22Rv1 (cell line): Measurements from ENCODE around the gene LDLRAD4.

Experiments used
- H3K27ac ChIP-seq: fragments of 450-650 bp; 2 replicates; pipeline ENCODE4 v1.5.1; 2017
- ZFX ChIP-seq: fragments of 450-650 bp; IDR thresholded peaks from 2 replicates; pipeline ENCODE4 v1.6.1; 2017; ENCODE audit warnings: antibody characterized with exemption, borderline replicate concordance
- TF ChIP-seq, protein P1 (sequence below): fragments of 450-650 bp; IDR thresholded peaks from 2 replicates; pipeline ENCODE4 v1.5.1; 2017; ENCODE audit warnings: mild to moderate bottlenecking

The LDLRAD4 gene

DNA sequence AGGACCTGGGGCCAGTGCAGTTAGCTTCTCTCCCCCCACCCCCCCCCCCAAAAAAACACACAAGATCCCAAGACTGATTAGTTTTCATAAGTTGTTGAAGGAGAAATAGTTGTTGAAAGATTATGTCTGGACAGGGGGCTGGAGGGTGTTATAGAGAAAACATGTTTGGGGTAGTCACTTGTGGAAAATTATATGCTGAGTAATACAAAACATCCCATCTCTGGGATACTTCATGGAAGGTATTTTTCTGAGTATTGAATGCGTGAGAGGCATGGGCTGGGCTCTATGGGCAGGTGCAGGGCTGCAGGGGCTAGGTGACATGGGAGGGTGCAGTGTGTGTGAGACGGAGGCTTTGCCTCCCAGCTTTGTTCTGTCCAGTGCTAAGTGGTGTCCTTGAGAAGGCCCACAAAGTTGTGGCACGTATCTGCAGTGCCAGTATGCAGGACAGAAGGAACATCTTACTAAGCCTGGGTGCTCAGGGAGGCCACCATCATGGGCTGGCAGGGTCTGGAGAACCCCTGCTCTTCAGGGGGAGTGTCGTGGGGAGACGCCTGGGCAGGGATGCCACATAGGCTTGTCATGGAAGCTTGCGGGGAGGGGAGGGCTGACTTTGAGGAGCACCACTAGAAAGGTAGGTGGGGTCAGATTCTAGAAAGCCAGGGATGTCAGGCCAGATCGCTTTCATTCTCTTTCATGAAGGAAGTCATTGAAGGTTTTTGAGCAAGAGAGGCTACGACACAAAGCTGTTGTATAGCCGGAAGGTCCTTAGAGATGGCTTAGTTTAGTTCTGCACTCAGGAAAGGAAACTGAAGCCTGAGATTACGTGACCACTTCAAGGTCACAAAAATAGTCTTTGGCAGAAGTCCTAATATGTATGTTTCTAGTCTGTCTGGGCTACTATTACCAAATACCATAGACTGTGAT lies 232.0 kb downstream of the LDLRAD4 start:
- TF ChIP-seq, protein P1, sequence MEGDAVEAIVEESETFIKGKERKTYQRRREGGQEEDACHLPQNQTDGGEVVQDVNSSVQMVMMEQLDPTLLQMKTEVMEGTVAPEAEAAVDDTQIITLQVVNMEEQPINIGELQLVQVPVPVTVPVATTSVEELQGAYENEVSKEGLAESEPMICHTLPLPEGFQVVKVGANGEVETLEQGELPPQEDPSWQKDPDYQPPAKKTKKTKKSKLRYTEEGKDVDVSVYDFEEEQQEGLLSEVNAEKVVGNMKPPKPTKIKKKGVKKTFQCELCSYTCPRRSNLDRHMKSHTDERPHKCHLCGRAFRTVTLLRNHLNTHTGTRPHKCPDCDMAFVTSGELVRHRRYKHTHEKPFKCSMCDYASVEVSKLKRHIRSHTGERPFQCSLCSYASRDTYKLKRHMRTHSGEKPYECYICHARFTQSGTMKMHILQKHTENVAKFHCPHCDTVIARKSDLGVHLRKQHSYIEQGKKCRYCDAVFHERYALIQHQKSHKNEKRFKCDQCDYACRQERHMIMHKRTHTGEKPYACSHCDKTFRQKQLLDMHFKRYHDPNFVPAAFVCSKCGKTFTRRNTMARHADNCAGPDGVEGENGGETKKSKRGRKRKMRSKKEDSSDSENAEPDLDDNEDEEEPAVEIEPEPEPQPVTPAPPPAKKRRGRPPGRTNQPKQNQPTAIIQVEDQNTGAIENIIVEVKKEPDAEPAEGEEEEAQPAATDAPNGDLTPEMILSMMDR = no peak
- TF ChIP-seq ZFX = no peak
- H3K27ac ChIP-seq = no peak overlapping the region

DNA sequence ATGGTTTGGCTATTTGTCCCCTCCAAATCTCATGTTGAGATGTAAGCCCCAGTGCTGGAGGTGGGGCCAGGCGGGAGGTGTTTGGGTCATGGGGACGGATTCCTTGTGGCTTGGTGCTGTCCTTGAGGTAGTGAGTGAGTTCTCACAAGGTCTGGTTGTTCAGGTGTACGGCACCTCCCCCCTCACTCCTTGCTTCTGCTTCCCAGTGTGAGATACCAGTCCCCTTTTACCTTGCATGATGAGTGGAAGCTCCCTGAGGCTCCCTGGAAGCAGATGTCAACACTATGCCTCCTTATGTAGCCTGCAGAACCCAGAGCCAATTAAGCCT lies 232.6 kb downstream of the LDLRAD4 start:
- TF ChIP-seq, protein P1 = no peak
- TF ChIP-seq ZFX = no peak
- H3K27ac ChIP-seq = no peak overlapping the region

DNA sequence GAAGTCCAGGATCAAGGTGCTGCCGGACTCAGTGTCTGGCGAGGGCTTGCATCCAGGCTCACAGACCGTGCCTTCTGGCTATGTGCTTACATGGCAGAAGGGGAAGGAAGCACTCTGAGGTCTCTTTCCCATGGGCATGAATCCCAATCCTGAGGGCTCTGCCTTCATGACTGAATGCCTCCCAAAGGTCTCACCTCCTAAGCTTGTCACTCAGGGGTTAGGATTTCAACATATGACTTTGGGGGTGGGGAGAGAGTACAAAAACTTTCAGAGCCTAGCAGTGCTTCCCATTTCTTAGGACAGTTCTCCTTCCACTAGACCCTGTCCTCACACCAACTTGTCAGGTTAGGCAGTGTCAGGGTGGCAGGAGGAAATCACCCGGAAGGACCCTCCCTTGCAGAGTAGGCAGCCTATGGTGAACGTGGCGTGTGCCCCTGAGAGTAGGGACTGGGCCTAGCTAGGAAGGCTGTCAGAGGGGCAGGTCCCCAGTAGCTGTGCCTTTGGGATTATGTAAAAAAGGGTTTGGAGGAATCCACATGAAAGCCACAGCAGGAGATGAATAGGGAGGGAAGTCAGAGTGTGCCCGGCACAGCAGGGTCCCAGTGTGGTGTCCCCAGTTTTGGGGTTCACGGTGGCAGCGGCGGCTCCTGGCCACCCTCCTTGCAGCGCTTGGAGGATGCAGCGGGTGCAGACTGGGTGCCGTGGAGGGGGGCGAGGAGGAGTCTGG lies 233.3 kb downstream of the LDLRAD4 start:
- H3K27ac ChIP-seq = no peak overlapping the region
- TF ChIP-seq, protein P1 = no peak
- TF ChIP-seq ZFX = no peak

DNA sequence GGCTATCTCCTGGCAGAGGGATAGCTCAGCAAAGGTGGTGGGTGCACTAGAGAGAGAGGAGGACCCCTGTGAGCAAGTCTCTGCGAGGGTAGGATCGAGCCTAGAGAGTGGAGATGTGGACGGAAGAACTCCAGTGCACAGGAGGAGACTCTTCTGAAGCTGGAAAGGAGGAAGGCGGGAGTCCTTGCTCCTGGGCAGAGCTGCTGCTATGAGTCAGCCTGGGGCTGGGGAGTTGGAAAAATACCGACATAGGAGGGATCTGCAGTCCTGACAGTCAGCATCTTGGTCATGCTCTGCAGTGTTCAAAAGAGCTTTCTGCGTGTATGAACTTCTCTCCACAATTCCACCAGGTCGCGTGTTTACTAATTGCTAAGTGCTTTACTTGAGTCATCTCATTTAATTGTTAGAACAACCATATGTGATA lies 233.8 kb downstream of the LDLRAD4 start:
- H3K27ac ChIP-seq = no peak overlapping the region
- TF ChIP-seq ZFX = no peak
- TF ChIP-seq, protein P1 = no peak

DNA sequence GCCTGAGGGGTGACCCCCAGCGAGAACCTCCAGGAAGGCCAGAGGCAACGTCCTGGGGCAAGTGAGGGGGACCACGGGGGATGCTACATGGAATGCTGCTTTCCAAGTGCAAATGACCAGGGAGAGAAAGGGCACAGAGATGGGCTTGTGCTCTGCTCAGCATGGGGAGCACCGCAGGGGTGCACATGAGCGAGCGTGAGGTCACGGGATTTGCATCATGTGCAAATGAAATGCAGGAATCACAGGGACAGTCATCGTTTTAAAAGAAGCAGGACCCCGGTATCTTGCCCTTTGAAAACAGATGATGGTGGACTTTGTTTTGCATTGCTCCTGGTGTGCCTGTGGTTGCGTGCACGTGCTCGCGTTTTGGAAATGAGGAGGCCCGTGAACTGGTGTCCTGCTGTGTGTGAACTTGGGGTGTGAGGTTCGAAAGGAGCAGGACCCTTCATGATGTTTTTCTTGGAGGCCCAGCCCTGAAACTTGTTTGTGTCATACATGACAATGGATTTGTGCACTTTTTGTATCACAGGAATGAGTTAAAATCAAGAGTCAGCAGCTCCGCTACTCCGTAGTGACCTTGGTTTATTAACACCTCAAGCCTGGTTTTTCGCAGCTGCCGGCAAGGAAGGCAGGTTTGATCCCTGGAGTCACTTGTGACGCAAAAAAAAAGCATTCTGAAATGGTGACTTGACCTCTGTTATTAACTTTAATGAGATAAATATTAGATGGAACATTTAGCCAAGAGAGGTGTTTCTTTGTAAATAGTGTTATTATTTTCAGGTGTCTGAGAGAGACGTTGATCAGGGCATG lies 234.5 kb downstream of the LDLRAD4 start:
- no peak overlapping the region for H3K27ac ChIP-seq
- TF ChIP-seq, protein P1 = no peak
- TF ChIP-seq ZFX = no peak

DNA sequence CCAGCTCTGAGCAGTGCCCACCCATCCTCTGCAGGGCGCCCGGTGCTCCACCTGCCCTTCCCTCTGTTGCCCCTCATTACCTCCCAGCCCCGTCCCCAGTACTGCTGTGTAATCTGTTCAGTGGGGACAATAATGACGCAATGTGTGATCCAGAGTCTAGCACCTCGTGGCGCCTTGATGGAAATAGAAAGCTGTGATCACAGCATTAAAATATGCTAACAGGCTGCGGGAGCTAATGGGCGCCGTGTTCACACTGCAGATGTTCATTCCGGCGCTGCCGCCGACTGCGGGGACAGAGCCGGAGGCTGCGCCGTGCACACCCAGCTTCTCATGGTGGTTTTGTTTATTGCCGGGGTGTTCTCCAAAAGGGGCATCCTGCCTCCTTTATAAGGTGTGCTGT lies 235.2 kb downstream of the LDLRAD4 start:
- TF ChIP-seq, protein P1 = no peak
- TF ChIP-seq ZFX = no peak
- H3K27ac ChIP-seq = no peak overlapping the region
